Hematopoietic multipotent progenitor cell treated with erythropoietin and hydrocortisone succinate and interleukin-3 and kit ligand, for 17 days (in vitro differentiated cells): ENCODE results near the gene MPZL1.

ENCODE experiments used
- DNase-seq: peaks from one replicate; pipeline ENCODE4 v3.0.0-alpha.2; 2015; ENCODE audit warnings: low spot score

Gene MPZL1

GRCh38 chr1:167721617-167722151, at the start of gene MPZL1:
MPZL1 (plus strand) TSS chr1:167721982; CDS start chr1:167722152, 170 bp downstream.
- DNase-seq: peak; percentile 95

DNA sequence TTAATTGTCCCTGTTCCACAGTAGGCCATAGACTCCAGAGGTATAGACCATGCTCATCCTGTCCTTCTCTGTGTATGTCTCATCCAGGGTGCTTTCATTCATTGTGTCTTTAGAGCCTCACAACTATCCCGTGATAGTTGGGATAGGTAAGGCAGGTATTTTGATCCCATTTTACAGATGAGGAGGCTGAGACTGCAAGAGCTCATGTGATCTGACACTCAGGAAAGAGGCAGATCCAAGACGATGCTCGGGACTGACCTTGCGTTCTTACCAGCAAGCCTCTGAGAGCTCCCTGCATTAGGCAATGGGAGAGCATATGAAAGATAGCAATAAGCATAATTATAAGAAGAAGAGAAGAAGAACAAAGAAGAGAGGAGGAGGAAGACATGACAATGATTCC, 49.0 kb upstream of the MPZL1 start:
- no peak for DNase-seq

- no peak for DNase-seq
Measured at GRCh38 chr1:167673265-167673664, 48.5 kb upstream of the MPZL1 start.

DNA sequence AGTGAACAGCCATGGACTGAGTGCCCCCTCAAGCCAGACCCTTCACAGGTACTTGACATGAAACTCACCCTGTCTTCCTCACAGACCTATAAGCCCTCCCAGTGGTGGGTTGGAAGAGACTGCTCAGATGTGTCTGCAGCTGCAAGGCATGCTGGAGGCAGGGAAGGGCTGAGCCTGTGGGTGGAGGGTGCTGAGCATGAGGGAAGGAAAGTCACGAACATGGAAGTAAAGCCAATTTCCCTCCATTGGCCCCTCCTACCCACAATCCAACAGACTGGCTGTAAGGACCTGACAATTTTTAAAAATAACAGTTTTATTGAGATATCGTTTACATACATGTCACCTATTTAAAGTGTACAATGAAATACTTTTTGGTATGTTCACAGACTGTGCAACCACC, 47.6 kb upstream of the MPZL1 start:
- no peak for DNase-seq

DNA sequence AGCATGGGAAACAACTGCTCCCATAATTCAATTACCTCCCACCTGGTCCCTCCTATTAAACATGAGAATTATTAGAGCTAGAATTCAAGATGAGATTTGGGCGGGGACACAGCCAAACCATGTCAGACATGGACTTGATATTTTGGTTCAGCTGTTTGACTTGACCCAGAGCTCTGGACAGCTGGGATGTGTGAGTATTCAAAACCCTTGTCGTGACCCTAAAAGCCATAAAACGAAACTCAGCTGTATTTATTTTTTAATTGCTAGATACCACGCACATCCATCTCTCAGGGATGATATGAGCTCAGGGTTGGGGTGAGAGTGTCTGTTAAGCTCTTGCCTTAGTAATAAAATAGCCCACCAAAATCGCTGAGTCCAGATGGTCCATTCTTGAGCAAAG, 46.3 kb upstream of the MPZL1 start:
- DNase-seq: no peak

GRCh38 chr1:167676205-167676915, 45.4 kb upstream of the MPZL1 start:
- DNase-seq: no peak

DNA sequence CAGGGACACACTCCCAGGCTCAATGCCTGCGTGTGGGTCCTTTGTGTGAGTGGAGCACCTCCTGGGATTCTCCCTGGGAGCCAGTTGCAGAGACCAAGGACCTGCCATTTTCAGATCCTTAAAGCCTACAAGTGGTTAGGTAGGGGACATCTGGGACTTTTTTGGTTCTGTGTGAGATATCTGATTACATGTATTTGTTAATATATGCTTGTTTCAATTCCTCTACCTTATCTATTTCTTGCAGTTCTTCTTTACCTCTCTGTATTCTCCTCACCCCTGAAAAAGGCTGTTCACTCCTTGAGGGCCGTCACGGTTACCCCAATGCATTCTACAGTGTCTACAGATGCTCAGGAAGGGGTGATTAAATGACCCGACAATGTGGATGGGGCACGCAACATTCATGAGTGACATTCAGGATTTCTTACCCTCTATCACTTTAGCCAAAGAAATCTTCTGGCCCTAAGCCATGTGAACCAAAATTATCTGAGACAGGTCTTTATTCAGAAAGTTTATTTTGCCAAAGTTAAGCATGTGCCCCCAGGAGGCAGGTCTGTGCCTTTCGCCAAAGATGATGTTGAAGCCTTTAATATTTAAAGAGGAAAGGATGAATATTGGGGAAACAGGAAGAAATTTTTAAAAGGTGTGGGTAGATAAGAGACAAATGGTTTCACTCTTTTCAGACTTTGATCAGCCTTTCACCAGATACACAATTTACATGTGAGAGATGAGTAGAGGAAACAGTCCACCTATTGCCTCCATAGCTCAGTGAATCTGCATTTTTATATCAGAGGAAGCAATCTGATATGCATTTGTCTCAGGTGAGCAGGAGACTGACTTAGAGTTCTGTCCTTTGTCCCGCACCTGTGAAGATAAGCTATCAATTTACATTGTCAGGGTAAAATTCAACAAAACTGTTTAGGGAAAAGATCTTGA, 44.6 kb upstream of the MPZL1 start:
- DNase-seq: no peak

DNA sequence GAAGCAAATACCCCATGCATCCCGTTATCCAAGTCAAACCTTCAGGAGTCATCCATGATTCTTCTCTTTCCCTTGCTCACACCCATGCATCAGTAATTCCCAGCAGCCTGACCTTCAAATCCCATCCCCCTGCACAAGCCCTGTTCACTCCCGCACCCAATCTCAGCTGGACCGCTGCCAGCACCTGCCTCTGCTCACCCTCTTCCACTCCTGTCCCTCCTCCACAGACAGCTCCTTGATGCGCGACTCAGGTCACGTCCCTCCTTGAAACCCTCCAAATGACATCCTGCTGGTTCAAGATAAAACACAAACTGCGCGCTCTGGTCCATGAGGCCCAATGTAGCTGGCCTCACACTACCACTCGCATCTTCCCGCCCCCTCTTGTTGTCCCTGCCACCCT, 43.4 kb upstream of the MPZL1 start:
- no peak for DNase-seq

- DNase-seq: no peak
Measured at GRCh38 chr1:167678838-167679237, 42.9 kb upstream of the MPZL1 start.

DNA sequence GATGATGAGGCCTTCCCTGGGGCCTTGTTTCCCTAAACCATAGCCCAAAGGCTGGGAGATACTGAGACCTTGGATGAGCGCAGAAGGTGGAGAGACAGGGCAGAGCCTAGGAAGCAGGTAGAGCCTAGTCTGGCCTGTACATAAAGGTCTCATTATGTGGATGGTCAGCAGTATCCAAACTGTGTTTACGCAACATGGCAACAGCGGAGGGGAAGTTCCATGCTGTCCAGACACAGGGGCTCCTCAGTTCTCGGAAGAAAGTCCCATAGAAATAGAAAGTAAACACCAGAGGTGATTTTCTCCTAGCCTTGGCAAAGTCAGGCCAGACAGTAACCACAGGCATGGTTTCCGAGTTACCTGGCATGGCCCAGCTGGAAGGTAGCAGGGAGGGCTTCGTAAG, 42.1 kb upstream of the MPZL1 start:
- DNase-seq: no peak

DNA sequence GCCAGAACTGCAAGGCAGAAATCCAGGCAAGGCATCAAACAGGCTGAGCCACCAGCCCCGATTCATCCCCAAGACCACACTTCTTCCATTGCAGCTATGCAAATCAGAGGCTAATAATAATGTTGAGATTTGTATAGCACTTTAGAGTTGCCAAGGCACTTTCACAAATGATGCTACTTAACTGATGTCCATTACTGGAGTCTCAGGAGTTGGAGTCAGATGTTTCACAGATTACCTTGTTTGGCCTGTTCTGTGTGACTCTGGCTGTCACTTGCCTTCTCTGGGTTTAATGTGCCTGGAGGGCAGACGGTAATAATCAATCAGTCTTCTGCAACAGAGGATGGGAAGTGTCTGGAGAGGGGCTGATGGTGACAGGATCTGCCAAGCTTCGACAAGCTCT, 40.8 kb upstream of the MPZL1 start:
- DNase-seq: no peak

DNA sequence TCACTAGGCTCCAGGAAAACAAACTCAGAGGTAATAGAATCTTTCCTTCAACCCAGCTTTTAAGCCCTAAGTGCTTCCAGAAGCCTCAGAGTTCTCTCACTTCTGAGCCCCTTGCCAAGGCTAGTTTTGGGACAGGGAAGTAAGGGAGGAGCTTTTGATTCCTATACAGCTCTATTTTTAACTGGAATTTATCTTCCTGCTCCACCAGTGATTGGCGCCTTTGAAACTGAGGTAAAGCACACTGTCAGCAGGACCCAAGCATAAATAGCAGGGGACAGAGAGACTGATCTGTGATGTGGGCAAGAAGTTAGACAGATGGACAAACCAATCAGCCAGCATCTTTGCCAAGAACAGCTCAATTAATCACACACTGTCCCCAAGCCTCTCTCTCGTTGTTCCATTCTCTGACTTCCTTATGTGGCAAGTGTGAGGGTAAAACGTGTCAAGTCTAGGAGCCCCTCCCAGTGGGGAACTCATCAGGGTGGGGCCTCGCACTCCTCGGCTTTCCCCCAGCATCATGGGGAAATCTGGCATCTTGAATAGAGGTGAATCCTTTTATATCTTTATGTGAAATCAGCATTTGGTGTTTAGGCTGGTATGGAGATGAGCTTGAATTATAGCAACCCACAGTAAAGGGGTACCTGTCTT, 40.2 kb upstream of the MPZL1 start:
- no peak for DNase-seq

DNA sequence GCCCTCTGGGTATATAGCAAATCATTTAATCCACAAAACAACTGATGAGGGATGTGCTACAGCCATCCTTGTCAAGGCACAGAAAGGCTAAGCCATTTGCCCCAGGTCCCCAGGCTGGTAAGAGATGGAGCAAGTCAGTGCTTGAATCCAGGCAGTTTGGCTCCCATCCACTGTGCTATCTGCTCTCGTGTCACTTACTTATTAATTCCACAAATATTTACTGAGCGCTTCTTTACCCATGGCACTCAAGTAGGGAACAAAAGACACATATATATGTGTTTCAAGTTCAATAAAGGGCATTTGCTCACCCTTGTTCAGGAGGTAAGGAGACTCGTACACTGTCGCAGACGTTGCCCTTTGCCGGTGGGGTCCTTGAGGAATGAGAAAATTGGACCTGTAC, 38.6 kb upstream of the MPZL1 start:
- no peak for DNase-seq

DNA sequence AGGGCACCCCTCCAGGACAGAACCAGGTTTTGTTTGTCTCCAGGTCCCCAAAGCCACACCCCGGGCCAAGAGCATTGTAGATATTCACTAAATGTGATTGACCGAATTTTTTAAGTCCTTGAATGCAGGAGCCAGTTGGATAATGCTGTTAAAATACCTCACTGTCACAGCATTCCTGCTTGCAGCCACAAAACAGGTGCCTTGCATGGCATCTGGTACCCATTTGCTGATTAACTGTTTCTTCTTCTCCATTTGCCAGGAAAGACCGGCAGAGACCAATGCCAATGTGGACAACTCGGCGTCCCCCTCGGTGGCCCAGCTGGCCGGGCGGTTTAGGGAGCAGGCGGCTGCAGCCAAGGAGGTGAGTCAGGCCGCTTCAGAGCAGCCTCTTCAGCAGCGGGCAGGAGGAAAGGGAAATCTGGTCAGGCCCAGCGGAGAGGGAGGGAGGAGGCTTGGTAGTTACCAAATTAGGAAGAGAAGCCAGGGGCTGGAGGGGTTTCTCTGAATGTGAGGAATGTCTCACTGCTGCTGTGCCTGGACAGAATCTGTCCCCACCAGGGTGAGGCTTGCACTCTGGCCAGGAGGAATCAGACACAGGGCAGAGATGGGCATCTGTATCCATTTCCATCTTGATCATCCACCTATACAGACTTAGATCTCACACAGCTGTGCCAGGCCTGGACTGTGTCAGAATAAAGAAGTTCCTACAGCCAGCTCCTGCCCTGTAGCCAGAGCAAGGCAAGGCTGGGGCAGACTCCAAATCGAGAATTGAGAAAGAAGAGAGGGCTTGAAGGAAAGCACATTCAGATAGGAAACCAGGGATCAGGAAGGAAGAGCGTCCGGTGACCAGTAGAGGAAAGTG, 37.9 kb upstream of the MPZL1 start:
- no peak for DNase-seq

- DNase-seq: no peak
Measured at GRCh38 chr1:167685844-167686243, 35.9 kb upstream of the MPZL1 start.

- peak; percentile 76 for DNase-seq
Measured at GRCh38 chr1:167687919-167688519, 33.8 kb upstream of the MPZL1 start.

- no peak for DNase-seq
Measured at GRCh38 chr1:167689567-167689920, 32.2 kb upstream of the MPZL1 start.

GRCh38 chr1:167690053-167690452, 31.7 kb upstream of the MPZL1 start:
- no peak for DNase-seq

GRCh38 chr1:167693425-167694045, 28.2 kb upstream of the MPZL1 start:
- no peak for DNase-seq

DNA sequence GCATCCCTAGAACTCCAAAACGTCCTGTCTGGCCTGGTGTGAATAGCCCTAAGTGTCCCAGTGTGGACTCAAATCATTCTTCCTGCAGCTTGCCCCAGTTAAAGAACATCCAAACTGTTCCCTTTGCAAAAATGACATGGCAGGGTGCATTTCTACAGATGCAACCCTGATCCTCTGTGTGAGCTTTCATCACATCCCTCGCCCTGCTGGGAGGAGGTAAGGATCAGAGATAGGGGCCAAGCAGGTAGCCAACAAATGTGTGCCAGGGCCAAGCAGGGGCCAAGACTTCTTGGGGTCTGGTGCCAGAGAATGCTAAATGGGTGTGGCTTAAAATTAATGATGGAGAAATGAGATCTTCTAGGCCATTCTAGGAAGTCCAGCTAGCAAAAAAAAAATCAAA, 27.1 kb upstream of the MPZL1 start:
- DNase-seq: no peak

- no peak for DNase-seq
Measured at GRCh38 chr1:167695147-167695546, 26.6 kb upstream of the MPZL1 start.
